Central memory CD8-positive, alpha-beta T cell (primary cell): ENCODE data around the gene MAP10.
A peak's percentile ranks its signal among the peaks of the same experiment; 100 is the strongest.

ENCODE experiments used
- ATAC-seq: fragments of 150-1000 bp; cut with Tn5 transposase; replicated peaks from 2 replicates; pipeline ENCODE4 v1.10.0; 2022; ENCODE audit warnings: mild to moderate bottlenecking, moderate FRiP score, moderate number of reproducible peaks; ENCODE audit not compliant: poor library complexity, severe bottlenecking; ENCODE audit errors: extremely low read depth
- DNase-seq, 2 donors: peaks; one replicate each; pipeline ENCODE4 v3.0.0; 2021; ENCODE audit warnings: low spot score in 2 of 2
- H3K27ac Mint-ChIP-seq: one replicate; pipeline ENCODE4 v1.8.0; 2022; ENCODE audit warnings: low read depth, mild to moderate bottlenecking, moderate library complexity, mixed read lengths
- H3K27me3 Mint-ChIP-seq: one replicate; pipeline ENCODE4 v1.8.0; 2022; ENCODE audit warnings: mixed read lengths
- H3K36me3 Mint-ChIP-seq: one replicate; pipeline ENCODE4 v1.8.0; 2022; ENCODE audit warnings: mild to moderate bottlenecking, moderate library complexity, mixed read lengths; ENCODE audit not compliant: insufficient read depth
- H3K4me1 Mint-ChIP-seq: one replicate; pipeline ENCODE4 v1.8.0; 2022; ENCODE audit warnings: mixed read lengths
- H3K4me3 Mint-ChIP-seq: one replicate; pipeline ENCODE4 v1.8.0; 2022; ENCODE audit warnings: mild to moderate bottlenecking, moderate library complexity, mixed read lengths
- H3K9me3 Mint-ChIP-seq: one replicate; pipeline ENCODE4 v1.8.0; 2022; ENCODE audit warnings: mixed read lengths

Gene MAP10, protein sequence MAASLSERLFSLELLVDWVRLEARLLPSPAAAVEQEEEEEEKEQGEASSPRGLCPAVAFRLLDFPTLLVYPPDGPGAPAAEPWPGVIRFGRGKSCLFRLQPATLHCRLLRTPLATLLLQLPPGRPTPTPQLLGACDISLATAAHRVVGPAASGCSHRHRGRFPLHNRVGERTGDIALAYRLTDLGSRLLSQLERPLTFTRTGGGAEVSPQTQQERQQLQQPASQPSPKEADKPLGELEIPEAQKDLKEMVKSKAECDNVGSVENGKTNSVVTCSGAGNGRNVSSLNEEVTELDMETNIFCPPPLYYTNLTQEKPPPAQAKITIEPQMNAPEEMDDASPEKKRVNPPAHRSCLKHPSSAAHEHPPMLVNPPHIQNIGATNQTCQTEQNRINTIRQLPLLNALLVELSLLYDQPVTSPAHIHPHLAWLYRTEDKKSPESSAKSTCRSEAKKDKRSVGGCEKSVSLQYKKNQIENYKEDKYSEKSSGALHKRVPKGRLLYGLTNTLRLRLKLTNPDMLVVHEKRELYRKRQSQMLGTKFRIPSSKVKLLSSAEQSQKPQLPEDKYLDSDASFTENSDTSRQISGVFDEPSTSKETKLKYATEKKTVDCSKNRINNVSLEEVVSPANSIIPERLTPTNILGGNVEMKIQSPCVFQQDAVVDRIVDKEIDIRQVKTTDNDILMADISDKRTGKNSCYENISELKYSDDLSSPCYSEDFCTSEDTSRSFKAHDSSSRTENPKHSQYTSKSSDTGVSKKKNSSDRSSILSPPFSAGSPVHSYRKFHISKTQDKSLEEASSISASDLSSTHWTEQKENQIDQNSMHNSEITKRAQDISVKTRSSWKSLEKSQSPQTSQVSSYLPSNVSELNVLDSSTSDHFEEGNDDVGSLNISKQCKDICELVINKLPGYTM

DNA sequence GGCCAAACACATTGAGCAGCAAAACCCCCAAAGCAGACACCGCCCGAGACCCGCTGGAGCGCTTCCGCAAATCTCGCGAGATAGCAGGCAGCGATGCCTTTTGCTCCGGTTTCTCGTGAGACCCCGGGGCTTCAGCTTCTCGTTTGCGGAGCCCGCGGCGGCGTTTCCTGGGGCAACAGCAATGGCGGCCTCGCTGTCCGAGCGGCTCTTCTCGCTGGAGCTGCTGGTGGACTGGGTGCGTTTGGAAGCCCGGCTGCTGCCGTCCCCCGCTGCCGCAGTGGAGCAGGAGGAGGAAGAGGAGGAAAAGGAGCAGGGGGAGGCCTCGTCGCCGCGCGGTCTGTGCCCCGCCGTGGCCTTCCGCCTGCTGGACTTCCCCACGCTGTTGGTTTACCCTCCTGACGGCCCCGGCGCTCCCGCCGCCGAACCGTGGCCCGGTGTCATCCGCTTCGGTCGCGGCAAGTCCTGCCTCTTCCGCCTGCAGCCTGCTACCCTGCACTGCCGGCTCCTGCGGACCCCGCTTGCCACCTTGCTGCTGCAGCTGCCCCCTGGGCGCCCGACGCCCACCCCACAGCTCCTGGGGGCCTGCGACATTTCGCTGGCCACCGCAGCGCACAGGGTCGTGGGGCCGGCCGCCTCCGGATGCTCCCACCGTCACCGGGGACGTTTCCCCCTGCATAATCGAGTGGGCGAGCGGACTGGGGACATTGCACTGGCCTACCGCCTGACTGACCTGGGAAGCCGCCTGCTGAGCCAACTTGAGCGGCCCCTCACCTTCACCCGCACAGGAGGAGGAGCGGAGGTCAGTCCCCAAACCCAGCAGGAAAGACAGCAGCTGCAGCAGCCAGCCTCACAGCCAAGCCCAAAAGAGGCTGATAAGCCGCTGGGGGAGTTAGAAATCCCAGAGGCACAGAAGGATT lies at the start of gene MAP10:
TSS of gene MAP10 (plus strand) at position 148 of the 917 bp plus-strand sequence. CDS start at position 182, 34 bp downstream.
- Mint-ChIP-seq H3K4me3 (peak within 1 kb of the TSS; percentile 81), H3K36me3 (peaks cover 3% of the 10 kb centered on the region), H3K27ac (peak within 1 kb of the TSS; percentile 92), H3K27me3 (no peaks in the 10 kb centered on the region), H3K9me3 (peaks cover 5% of the 10 kb centered on the region), H3K4me1 (peaks cover 28% of the 10 kb centered on the region)
- ATAC-seq = peak; percentile 73
- DNase-seq = peak; percentile 35 to 58

DNA sequence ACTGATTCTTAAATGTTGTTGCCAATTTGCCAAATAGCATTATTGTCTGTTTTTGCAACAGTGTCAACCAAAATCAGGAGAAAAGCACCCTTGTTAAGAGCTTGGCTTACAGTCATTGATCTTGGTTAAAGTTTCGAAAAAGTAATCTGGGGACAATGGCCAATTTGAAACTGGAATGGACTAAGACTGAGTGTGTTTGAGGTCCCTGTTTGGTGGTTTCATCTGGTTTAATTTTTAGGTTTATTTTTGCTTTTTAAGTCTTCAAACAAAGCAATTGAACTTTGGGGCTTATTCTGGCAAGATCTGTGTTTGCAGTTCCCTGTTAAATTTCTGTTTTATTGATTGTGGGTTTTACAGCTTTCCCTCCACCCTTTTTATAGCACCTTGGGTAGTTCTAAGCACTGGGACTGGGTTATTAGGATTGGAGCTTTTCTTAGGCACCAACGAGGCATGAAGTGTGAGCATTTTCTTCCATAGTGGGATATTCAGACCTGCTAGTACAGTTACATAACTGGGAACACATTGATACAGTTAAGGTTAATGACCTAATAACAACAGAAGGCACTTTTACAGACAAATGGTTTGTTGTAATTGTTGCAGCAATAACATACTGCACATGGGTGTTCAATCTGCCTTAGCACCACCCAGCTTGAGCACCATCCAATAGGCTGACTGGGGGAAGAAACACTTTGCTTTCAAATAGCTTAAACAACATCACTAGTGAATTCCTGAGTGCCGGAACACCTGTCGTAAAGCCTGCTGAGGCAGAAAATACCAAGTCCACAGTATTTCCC lies 40.6 kb upstream of the MAP10 start:
- no peak overlapping the region for H3K4me3 Mint-ChIP-seq
- H3K9me3 Mint-ChIP-seq = no peaks in the 10 kb centered on the region
- H3K4me1 Mint-ChIP-seq = no peaks in the 10 kb centered on the region
- DNase-seq (no peak), ATAC-seq (no peak)
- H3K36me3 Mint-ChIP-seq = no peaks in the 10 kb centered on the region
- H3K27ac Mint-ChIP-seq = no peak overlapping the region
- peaks cover 46% of the 10 kb centered on the region for H3K27me3 Mint-ChIP-seq

DNA sequence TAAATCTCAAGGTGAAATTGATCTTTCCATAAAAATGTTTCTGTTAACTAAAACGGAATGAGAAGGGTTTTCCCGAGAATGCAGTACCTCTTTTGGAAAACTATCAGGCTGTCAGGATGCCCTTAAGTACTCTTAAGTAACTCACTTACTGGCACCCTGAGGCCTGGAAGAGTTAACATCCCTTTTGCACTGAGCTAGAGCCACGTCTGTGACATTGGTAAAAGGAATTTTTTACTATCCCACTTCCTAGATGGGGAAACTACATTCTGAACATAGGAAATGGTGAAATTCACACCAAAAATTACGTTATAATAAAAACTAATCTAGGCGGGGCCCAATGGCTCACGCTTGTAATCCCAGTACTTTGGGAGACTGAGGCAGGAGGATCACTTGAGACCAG lies 39.7 kb upstream of the MAP10 start:
- H3K4me3 Mint-ChIP-seq = no peak overlapping the region
- peaks cover 52% of the 10 kb centered on the region for H3K27me3 Mint-ChIP-seq
- H3K9me3 Mint-ChIP-seq = no peaks in the 10 kb centered on the region
- H3K4me1 Mint-ChIP-seq = no peaks in the 10 kb centered on the region
- DNase-seq = no peak
- no peak overlapping the region for H3K27ac Mint-ChIP-seq
- no peaks in the 10 kb centered on the region for H3K36me3 Mint-ChIP-seq
- ATAC-seq = no peak

DNA sequence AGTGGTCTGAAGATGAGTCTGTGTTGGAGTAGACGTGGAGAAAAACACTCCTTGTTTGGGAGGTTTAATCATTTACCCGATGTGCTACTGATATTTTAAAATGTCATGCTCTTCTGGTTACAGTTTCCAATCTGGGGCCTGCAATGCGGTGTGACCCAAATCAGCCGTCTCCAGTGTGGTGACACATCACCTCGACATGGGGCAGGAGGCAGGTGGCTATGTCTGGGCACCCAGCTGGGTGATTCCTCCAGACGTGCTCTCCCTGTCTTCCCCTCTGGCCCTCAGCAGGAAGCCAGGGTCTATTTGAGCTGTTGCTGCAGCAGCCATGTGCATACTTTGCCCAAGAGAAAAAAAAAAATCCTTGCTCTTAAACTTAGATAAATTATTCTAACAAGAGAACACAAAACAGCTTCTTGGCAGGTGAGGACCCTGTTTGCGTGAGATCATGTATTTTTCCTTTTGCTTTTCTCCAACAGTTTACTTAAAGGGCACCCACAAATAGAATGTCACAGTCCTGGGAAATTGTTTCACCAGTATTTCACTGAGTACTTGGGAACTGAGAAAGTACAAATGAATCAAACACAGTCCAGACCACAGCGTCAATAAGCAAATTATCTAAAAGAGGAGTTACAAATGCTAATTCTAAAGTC lies 38.9 kb upstream of the MAP10 start:
- no peak for ATAC-seq
- no peak for DNase-seq
- no peak overlapping the region for H3K4me3 Mint-ChIP-seq
- H3K27ac Mint-ChIP-seq = no peak overlapping the region
- no peaks in the 10 kb centered on the region for H3K36me3 Mint-ChIP-seq
- no peaks in the 10 kb centered on the region for H3K4me1 Mint-ChIP-seq
- H3K27me3 Mint-ChIP-seq = peaks cover 55% of the 10 kb centered on the region
- no peaks in the 10 kb centered on the region for H3K9me3 Mint-ChIP-seq

DNA sequence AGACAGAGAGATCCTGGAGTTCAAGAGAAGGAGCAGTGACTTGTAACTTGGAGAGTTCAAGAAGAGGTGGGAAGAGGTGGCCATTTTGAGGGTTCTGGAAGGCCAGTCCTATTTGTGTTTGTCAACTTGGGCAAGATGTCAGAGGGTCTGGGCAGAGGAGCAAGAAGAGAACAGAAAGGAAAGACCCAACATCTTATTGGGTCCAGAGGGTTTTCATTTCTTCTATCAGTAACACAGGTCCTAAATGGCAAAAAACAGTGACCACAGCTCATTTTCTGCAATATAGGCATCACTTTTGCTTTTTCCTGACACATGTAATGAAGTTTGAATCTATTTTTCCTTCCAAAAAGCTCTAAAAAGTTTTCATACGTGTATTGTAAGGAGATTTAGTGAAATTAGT lies 38.3 kb upstream of the MAP10 start:
- Mint-ChIP-seq H3K9me3 (no peaks in the 10 kb centered on the region), H3K27me3 (peaks cover 55% of the 10 kb centered on the region), H3K4me1 (no peaks in the 10 kb centered on the region), H3K36me3 (no peaks in the 10 kb centered on the region), H3K4me3 (no peak overlapping the region), H3K27ac (no peak overlapping the region)
- ATAC-seq (no peak), DNase-seq (no peak)

DNA sequence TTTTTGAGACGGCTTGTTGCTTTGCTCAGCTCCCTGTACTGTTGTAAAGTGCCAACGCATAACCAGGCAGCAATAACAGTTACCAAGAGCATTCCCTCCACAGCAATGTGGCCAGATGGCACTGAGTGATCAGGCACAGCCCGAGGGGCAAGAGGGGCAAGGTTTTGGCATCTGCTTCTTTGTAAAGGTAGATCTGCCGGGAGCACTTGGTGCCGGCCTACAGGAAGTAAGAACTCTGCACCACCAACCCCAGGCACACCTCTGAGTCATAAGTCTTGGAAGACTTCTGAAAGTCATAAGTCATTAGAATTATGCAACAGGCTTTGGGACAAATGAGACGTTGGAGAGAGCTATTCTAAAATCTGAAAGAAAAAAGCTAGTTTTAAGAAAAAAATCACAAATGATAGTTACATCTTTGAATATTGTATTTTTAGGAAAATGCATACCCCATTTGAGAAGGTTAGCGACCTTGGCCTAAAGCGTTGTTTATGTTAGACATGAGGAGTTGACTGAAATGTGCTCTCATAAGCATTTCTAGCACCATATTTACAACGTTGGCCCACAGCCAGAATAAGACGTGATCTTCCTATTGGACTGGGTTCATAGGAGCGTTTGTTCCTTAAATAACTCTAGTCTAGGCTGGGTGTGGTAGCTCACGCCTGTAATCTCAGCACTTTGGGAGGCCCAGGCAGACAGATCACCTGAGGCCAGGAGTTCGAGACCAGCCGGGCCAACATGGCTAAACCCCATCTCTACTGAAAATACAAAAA lies 37.7 kb upstream of the MAP10 start:
- H3K27ac Mint-ChIP-seq = no peak overlapping the region
- H3K4me1 Mint-ChIP-seq = no peaks in the 10 kb centered on the region
- no peaks in the 10 kb centered on the region for H3K36me3 Mint-ChIP-seq
- DNase-seq = no peak
- H3K4me3 Mint-ChIP-seq = no peak overlapping the region
- peaks cover 56% of the 10 kb centered on the region for H3K27me3 Mint-ChIP-seq
- ATAC-seq = no peak
- no peaks in the 10 kb centered on the region for H3K9me3 Mint-ChIP-seq

DNA sequence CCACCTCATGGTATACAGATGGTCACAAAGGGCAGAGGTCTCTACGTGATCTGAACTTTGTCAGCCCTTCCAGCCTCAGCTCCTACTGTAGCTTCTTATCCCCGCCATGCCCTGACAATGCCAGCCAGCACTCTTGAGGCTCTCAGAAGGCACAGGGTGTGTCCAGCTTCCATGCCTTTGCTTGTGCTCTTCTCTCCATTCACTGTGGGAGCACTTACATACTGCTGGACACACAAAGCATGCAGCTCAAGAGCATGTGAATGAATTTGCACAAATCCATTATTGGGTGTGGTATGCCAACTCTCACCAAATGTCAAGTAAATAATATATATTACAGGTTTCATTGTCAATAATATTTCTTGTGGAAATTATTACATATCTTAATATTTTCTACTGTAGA lies 36.4 kb upstream of the MAP10 start:
- no peaks in the 10 kb centered on the region for H3K9me3 Mint-ChIP-seq

DNA sequence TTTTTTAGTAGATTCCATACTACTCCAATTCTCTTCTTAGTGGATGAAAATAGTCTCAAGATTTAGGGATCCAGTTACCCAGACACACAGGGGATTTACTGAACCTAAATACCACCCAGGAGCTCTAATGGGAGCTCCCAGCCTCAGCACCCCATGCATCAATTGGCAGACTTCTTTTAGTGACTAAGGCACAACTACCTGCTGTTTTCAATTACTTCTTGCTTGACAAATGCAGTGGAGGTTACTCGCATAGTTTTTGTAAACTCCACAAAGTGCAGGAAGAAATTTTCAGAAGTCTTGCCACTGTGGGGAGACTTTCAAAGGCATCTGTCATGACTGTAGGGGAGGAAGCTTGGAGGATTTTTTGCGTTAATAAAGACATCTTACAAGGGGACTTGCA lies 35.5 kb upstream of the MAP10 start:
- Mint-ChIP-seq H3K36me3 (peaks cover 2% of the 10 kb centered on the region), H3K4me1 (no peaks in the 10 kb centered on the region), H3K9me3 (no peaks in the 10 kb centered on the region), H3K27ac (no peak overlapping the region), H3K27me3 (peaks cover 49% of the 10 kb centered on the region), H3K4me3 (no peak overlapping the region)
- DNase-seq = no peak
- ATAC-seq = no peak

More for the DNA sequence above, 36.4 kb upstream of the MAP10 start:
- Mint-ChIP-seq H3K27me3 (peaks cover 57% of the 10 kb centered on the region), H3K4me1 (no peaks in the 10 kb centered on the region), H3K36me3 (peaks cover 2% of the 10 kb centered on the region), H3K4me3 (no peak overlapping the region), H3K27ac (no peak overlapping the region)
- DNase-seq (no peak), ATAC-seq (no peak)

DNA sequence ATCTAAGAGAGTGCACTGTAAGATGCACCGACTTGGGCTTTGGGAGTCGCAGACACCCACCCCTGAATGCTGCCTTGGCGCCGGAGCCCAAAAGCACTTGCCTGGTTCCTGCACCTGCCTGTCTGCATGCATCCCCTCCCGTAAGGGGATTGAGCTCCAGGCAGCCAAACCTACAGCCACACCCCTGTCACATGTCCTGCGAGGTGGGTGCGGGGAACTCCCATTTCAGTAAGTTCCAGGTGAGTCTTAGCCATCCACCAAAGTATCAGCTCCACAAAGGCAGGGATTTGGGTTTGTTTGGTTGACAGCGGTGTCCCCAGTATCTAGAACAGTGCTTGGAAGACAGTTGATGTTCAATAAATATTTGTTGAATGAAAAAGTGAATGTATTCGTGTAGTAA lies 31.5 kb upstream of the MAP10 start:
- H3K27ac Mint-ChIP-seq = no peak overlapping the region
- H3K36me3 Mint-ChIP-seq = peaks cover 2% of the 10 kb centered on the region
- H3K4me1 Mint-ChIP-seq = no peaks in the 10 kb centered on the region
- ATAC-seq (no peak), DNase-seq (no peak)
- H3K9me3 Mint-ChIP-seq = no peaks in the 10 kb centered on the region
- H3K4me3 Mint-ChIP-seq = no peak overlapping the region
- peaks cover 23% of the 10 kb centered on the region for H3K27me3 Mint-ChIP-seq

DNA sequence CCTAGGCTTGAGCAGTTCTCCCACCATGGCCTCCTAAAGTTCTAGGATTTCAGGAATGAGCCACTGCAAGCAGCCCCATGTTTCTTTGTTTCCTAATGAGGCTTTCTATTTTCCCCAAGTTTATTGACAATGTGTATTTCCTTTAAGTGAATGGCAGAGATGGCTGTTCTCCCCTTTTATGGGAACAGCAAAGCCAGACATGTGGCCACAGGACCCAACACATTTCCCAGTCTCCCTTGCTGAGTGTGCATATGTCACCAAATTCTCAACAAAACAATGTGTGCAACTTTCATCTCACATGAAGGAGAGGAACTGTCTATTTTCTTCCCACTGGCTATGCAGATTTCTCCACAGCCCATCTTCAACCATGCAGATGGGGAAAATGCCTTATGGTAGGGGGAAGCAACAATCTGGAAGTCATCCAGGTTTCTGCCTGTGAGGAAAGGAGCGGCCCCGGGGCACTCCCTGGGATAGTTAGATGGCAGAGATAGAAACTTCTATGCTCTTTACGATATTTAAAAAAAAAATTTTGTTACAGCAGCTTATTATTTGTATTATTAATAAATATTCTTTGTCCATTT lies 28.6 kb upstream of the MAP10 start:
- H3K4me3 Mint-ChIP-seq = no peak overlapping the region
- peaks cover 2% of the 10 kb centered on the region for H3K36me3 Mint-ChIP-seq
- ATAC-seq = no peak
- no peak overlapping the region for H3K27ac Mint-ChIP-seq
- H3K27me3 Mint-ChIP-seq = peaks cover 14% of the 10 kb centered on the region
- no peaks in the 10 kb centered on the region for H3K9me3 Mint-ChIP-seq
- no peak for DNase-seq
- H3K4me1 Mint-ChIP-seq = no peaks in the 10 kb centered on the region
